ENCODE data around the gene ZNF423. TPM values are rescaled to one million over a fixed set of nuclear protein-coding genes. Genes with fewer than 3 reads are reported as not detected.
A peak's percentile ranks its signal among the peaks of the same experiment; 100 is the strongest.

The ZNF423 gene
- total RNA-seq, 1 experiment from 2014 or later = not detected

GRCh38 chr16:49486400-49486799 lies 369.5 kb downstream of the ZNF423 start:
- DNase-seq = no peak
- Histone ChIP-seq H3K79me2 (ENCODE audit: low read length) (no peaks in the 10 kb centered on the region), H3K4me3 (ENCODE audit: low read length) (no peak overlapping the region), H3K27ac (ENCODE audit: low read length) (no peak overlapping the region), H3K4me1 (ENCODE audit: low read length) (peaks cover 24% of the 10 kb centered on the region), H3K9me3 (ENCODE audit: low read length) (no peaks in the 10 kb centered on the region), H3K9ac (ENCODE audit: low read length) (no peak overlapping the region), H3K4me2 (ENCODE audit: low read depth, low read length, poor library complexity, severe bottlenecking) (no peak overlapping the region), H3K36me3 (ENCODE audit: insufficient read depth, low read length) (no peaks in the 10 kb centered on the region), H3K9me2 (replicated peaks; ENCODE audit: insufficient read depth, low read length) (no peaks in the 10 kb centered on the region), H3K27me3 (ENCODE audit: low read length) (no peaks in the 10 kb centered on the region), H4K20me1 (ENCODE audit: insufficient read depth, low read depth, low read length) (no peaks in the 10 kb centered on the region), H2AFZ (ENCODE audit: low read length) (no peak overlapping the region)

GRCh38 chr16:49485663-49486062 lies 370.2 kb downstream of the ZNF423 start:
- H3K9me2 ChIP-seq (replicated peaks; ENCODE audit: insufficient read depth, low read length) = no peaks in the 10 kb centered on the region

GRCh38 chr16:49484936-49485335 lies 371.0 kb downstream of the ZNF423 start:
- Histone ChIP-seq H3K36me3 (ENCODE audit: insufficient read depth, low read length) (no peaks in the 10 kb centered on the region), H3K27ac (ENCODE audit: low read length) (no peak overlapping the region), H3K4me1 (ENCODE audit: low read length) (peaks cover 24% of the 10 kb centered on the region), H2AFZ (ENCODE audit: low read length) (no peak overlapping the region), H4K20me1 (ENCODE audit: insufficient read depth, low read depth, low read length) (no peaks in the 10 kb centered on the region), H3K9me2 (replicated peaks; ENCODE audit: insufficient read depth, low read length) (no peaks in the 10 kb centered on the region), H3K4me2 (ENCODE audit: low read depth, low read length, poor library complexity, severe bottlenecking) (no peak overlapping the region), H3K27me3 (ENCODE audit: low read length) (no peaks in the 10 kb centered on the region), H3K4me3 (ENCODE audit: low read length) (no peak overlapping the region), H3K79me2 (ENCODE audit: low read length) (no peaks in the 10 kb centered on the region), H3K9ac (ENCODE audit: low read length) (no peak overlapping the region), H3K9me3 (ENCODE audit: low read length) (no peaks in the 10 kb centered on the region)
- DNase-seq = no peak

More at GRCh38 chr16:49485663-49486062, 370.2 kb downstream of the ZNF423 start:
- H3K36me3 ChIP-seq (ENCODE audit: insufficient read depth, low read length) = no peaks in the 10 kb centered on the region
- DNase-seq = no peak
- no peaks in the 10 kb centered on the region for H3K79me2 ChIP-seq (ENCODE audit: low read length)
- no peak overlapping the region for H3K9ac ChIP-seq (ENCODE audit: low read length)
- H3K27ac ChIP-seq (ENCODE audit: low read length) = no peak overlapping the region
- no peak overlapping the region for H2AFZ ChIP-seq (ENCODE audit: low read length)
- no peak overlapping the region for H3K4me2 ChIP-seq (ENCODE audit: low read depth, low read length, poor library complexity, severe bottlenecking)
- no peaks in the 10 kb centered on the region for H3K27me3 ChIP-seq (ENCODE audit: low read length)
- H3K9me3 ChIP-seq (ENCODE audit: low read length) = no peaks in the 10 kb centered on the region
- H3K4me1 ChIP-seq (ENCODE audit: low read length) = peaks cover 24% of the 10 kb centered on the region
- H3K4me3 ChIP-seq (ENCODE audit: low read length) = no peak overlapping the region
- no peaks in the 10 kb centered on the region for H4K20me1 ChIP-seq (ENCODE audit: insufficient read depth, low read depth, low read length)

GRCh38 chr16:49484451-49484849 lies 371.5 kb downstream of the ZNF423 start:
- no peak overlapping the region for H3K9ac ChIP-seq (ENCODE audit: low read length)
- no peaks in the 10 kb centered on the region for H3K27me3 ChIP-seq (ENCODE audit: low read length)
- H3K79me2 ChIP-seq (ENCODE audit: low read length) = no peaks in the 10 kb centered on the region
- H3K9me2 ChIP-seq (replicated peaks; ENCODE audit: insufficient read depth, low read length) = no peaks in the 10 kb centered on the region
- no peaks in the 10 kb centered on the region for H4K20me1 ChIP-seq (ENCODE audit: insufficient read depth, low read depth, low read length)
- H3K4me2 ChIP-seq (ENCODE audit: low read depth, low read length, poor library complexity, severe bottlenecking) = peak overlapping the region; percentile 17
- H3K4me1 ChIP-seq (ENCODE audit: low read length) = peaks cover 20% of the 10 kb centered on the region
- no peak overlapping the region for H3K4me3 ChIP-seq (ENCODE audit: low read length)
- no peaks in the 10 kb centered on the region for H3K9me3 ChIP-seq (ENCODE audit: low read length)
- H2AFZ ChIP-seq (ENCODE audit: low read length) = no peak overlapping the region
- H3K36me3 ChIP-seq (ENCODE audit: insufficient read depth, low read length) = no peaks in the 10 kb centered on the region
- no peak overlapping the region for H3K27ac ChIP-seq (ENCODE audit: low read length)
- DNase-seq = peak; percentile 74

GRCh38 chr16:49483651-49484450 lies 372.1 kb downstream of the ZNF423 start:
- Histone ChIP-seq H3K9ac (ENCODE audit: low read length) (no peak overlapping the region), H3K4me2 (ENCODE audit: low read depth, low read length, poor library complexity, severe bottlenecking) (peak overlapping the region; percentile 17), H3K27me3 (ENCODE audit: low read length) (no peaks in the 10 kb centered on the region), H2AFZ (ENCODE audit: low read length) (no peak overlapping the region), H3K9me2 (replicated peaks; ENCODE audit: insufficient read depth, low read length) (no peaks in the 10 kb centered on the region), H3K79me2 (ENCODE audit: low read length) (no peaks in the 10 kb centered on the region), H4K20me1 (ENCODE audit: insufficient read depth, low read depth, low read length) (no peaks in the 10 kb centered on the region), H3K9me3 (ENCODE audit: low read length) (no peaks in the 10 kb centered on the region), H3K36me3 (ENCODE audit: insufficient read depth, low read length) (no peaks in the 10 kb centered on the region), H3K27ac (ENCODE audit: low read length) (no peak overlapping the region), H3K4me1 (ENCODE audit: low read length) (peaks cover 14% of the 10 kb centered on the region), H3K4me3 (ENCODE audit: low read length) (no peak overlapping the region)
- DNase-seq = no peak

GRCh38 chr16:49483251-49483650 lies 372.7 kb downstream of the ZNF423 start:
- H4K20me1 ChIP-seq (ENCODE audit: insufficient read depth, low read depth, low read length) = no peaks in the 10 kb centered on the region
- H3K9me2 ChIP-seq (replicated peaks; ENCODE audit: insufficient read depth, low read length) = no peaks in the 10 kb centered on the region
- no peak for DNase-seq
- H2AFZ ChIP-seq (ENCODE audit: low read length) = no peak overlapping the region
- H3K4me2 ChIP-seq (ENCODE audit: low read depth, low read length, poor library complexity, severe bottlenecking) = no peak overlapping the region
- no peaks in the 10 kb centered on the region for H3K9me3 ChIP-seq (ENCODE audit: low read length)
- H3K27me3 ChIP-seq (ENCODE audit: low read length) = no peaks in the 10 kb centered on the region
- no peaks in the 10 kb centered on the region for H3K36me3 ChIP-seq (ENCODE audit: insufficient read depth, low read length)
- H3K9ac ChIP-seq (ENCODE audit: low read length) = no peak overlapping the region
- H3K27ac ChIP-seq (ENCODE audit: low read length) = no peak overlapping the region
- peaks cover 20% of the 10 kb centered on the region for H3K4me1 ChIP-seq (ENCODE audit: low read length)
- H3K79me2 ChIP-seq (ENCODE audit: low read length) = no peaks in the 10 kb centered on the region
- no peak overlapping the region for H3K4me3 ChIP-seq (ENCODE audit: low read length)

GRCh38 chr16:49482690-49483089 lies 373.2 kb downstream of the ZNF423 start:
- no peaks in the 10 kb centered on the region for H3K36me3 ChIP-seq (ENCODE audit: insufficient read depth, low read length)
- no peak overlapping the region for H3K27ac ChIP-seq (ENCODE audit: low read length)
- peaks cover 26% of the 10 kb centered on the region for H3K4me1 ChIP-seq (ENCODE audit: low read length)
- no peaks in the 10 kb centered on the region for H3K9me3 ChIP-seq (ENCODE audit: low read length)
- no peaks in the 10 kb centered on the region for H3K9me2 ChIP-seq (replicated peaks; ENCODE audit: insufficient read depth, low read length)
- H3K27me3 ChIP-seq (ENCODE audit: low read length) = no peaks in the 10 kb centered on the region
- DNase-seq = no peak
- no peak overlapping the region for H3K4me2 ChIP-seq (ENCODE audit: low read depth, low read length, poor library complexity, severe bottlenecking)
- H3K4me3 ChIP-seq (ENCODE audit: low read length) = no peak overlapping the region
- H4K20me1 ChIP-seq (ENCODE audit: insufficient read depth, low read depth, low read length) = no peaks in the 10 kb centered on the region
- no peak overlapping the region for H3K9ac ChIP-seq (ENCODE audit: low read length)
- no peak overlapping the region for H2AFZ ChIP-seq (ENCODE audit: low read length)
- no peaks in the 10 kb centered on the region for H3K79me2 ChIP-seq (ENCODE audit: low read length)

- Histone ChIP-seq H3K27ac (ENCODE audit: low read length) (no peak overlapping the region), H3K4me3 (ENCODE audit: low read length) (no peak overlapping the region), H3K36me3 (ENCODE audit: insufficient read depth, low read length) (no peaks in the 10 kb centered on the region), H3K4me1 (ENCODE audit: low read length) (peaks cover 52% of the 10 kb centered on the region), H3K4me2 (ENCODE audit: low read depth, low read length, poor library complexity, severe bottlenecking) (peak overlapping the region; percentile 23), H3K9ac (ENCODE audit: low read length) (no peak overlapping the region), H2AFZ (ENCODE audit: low read length) (no peak overlapping the region), H3K9me2 (replicated peaks; ENCODE audit: insufficient read depth, low read length) (no peaks in the 10 kb centered on the region), H4K20me1 (ENCODE audit: insufficient read depth, low read depth, low read length) (no peaks in the 10 kb centered on the region; the same call in 1 of the 2 replicates), H3K79me2 (ENCODE audit: low read length) (no peaks in the 10 kb centered on the region), H3K27me3 (ENCODE audit: low read length) (no peaks in the 10 kb centered on the region), H3K9me3 (ENCODE audit: low read length) (no peaks in the 10 kb centered on the region)
- DNase-seq = no peak
Observed at GRCh38 chr16:49478616-49479015, 377.3 kb downstream of the ZNF423 start.
